H9 (cell line): ENCODE results near the gene LDLRAD4. TPM values are rescaled to one million over a fixed set of nuclear protein-coding genes. Genes with fewer than 3 reads are reported as not detected.

Experiments
- DNase-seq: peaks from one replicate; pipeline ENCODE4 v3.0.0-alpha.2; 2017
- H2AFZ ChIP-seq: one replicate; pipeline ENCODE4 v1.6.1; 2013; ENCODE audit warnings: mild to moderate bottlenecking, low read length, control low read depth, moderate library complexity
- H2AK5ac ChIP-seq: 2 replicates; pipeline ENCODE4 v1.6.1; 2013; ENCODE audit warnings: low read length, control low read depth, mixed read lengths; ENCODE audit not compliant: insufficient read length
- H2BK120ac ChIP-seq: one replicate; pipeline ENCODE4 v1.6.1; 2013; ENCODE audit warnings: low read depth, mild to moderate bottlenecking, low read length, control low read depth, inconsistent platforms; ENCODE audit not compliant: poor library complexity, severe bottlenecking
- H2BK12ac ChIP-seq: 2 replicates; pipeline ENCODE4 v1.6.1; 2013; ENCODE audit warnings: low read length, control low read depth, mixed read lengths, low read depth; ENCODE audit not compliant: insufficient read length
- H2BK15ac ChIP-seq: 2 replicates; pipeline ENCODE4 v1.6.1; 2013; ENCODE audit warnings: low read depth, low read length, control low read depth
- H2BK20ac ChIP-seq: one replicate; pipeline ENCODE4 v1.6.1; 2013; ENCODE audit warnings: low read depth, mild to moderate bottlenecking, low read length, control low read depth, inconsistent platforms; ENCODE audit not compliant: poor library complexity, severe bottlenecking
- H2BK5ac ChIP-seq: 2 replicates; pipeline ENCODE4 v1.6.1; 2013; ENCODE audit warnings: low read length, control low read depth, mixed read lengths; ENCODE audit not compliant: insufficient read length
- H3K14ac ChIP-seq: 2 replicates; pipeline ENCODE4 v1.6.1; 2013; ENCODE audit warnings: low read length, control low read depth; ENCODE audit not compliant: insufficient read depth
- H3K18ac ChIP-seq: 2 replicates; pipeline ENCODE4 v1.6.1; 2013; ENCODE audit warnings: low read depth, mild to moderate bottlenecking, mixed read lengths, low read length, control low read depth; ENCODE audit not compliant: insufficient read length
- H3K23ac ChIP-seq: 2 replicates; pipeline ENCODE4 v1.6.1; 2013; ENCODE audit warnings: low read length, control low read depth, mixed read lengths, low read depth; ENCODE audit not compliant: insufficient read length
- H3K23me2 ChIP-seq: 2 replicates; pipeline ENCODE4 v1.6.1; 2013; ENCODE audit warnings: low read depth, mild to moderate bottlenecking, mixed read lengths, low read length, control low read depth; ENCODE audit not compliant: insufficient read length, poor library complexity, severe bottlenecking
- H3K27ac ChIP-seq: 2 replicates; pipeline ENCODE4 v1.5.1; 2013; ENCODE audit warnings: low read length, control low read depth, mixed read lengths, low read depth; ENCODE audit not compliant: insufficient read length
- H3K27me3 ChIP-seq: 2 replicates; pipeline ENCODE4 v1.6.1; 2013; ENCODE audit warnings: low read length, control low read depth, inconsistent platforms; ENCODE audit not compliant: insufficient read depth
- H3K4ac ChIP-seq: 2 replicates; pipeline ENCODE4 v1.6.1; 2013; ENCODE audit warnings: low read depth, mild to moderate bottlenecking, control low read depth, inconsistent platforms, low read length, moderate library complexity
- H3K4me1 ChIP-seq: 2 replicates; pipeline ENCODE4 v1.6.1; 2013; ENCODE audit warnings: low read length, control low read depth, inconsistent platforms; ENCODE audit not compliant: insufficient read depth
- H3K4me2 ChIP-seq: 2 replicates; pipeline ENCODE4 v1.6.1; 2013; ENCODE audit warnings: low read length, control low read depth, mixed read lengths; ENCODE audit not compliant: insufficient read length, insufficient read depth
- H3K56ac ChIP-seq: 2 replicates; pipeline ENCODE4 v1.6.1; 2013; ENCODE audit warnings: low read depth, mild to moderate bottlenecking, mixed read lengths, low read length, control low read depth; ENCODE audit not compliant: insufficient read length
- H3K79me1 ChIP-seq: 2 replicates; pipeline ENCODE4 v1.6.1; 2013; ENCODE audit warnings: low read depth, mild to moderate bottlenecking, moderate library complexity, low read length, control low read depth, inconsistent platforms; ENCODE audit not compliant: insufficient read depth, poor library complexity, severe bottlenecking
- H3K79me2 ChIP-seq: 2 replicates; pipeline ENCODE4 v1.6.1; 2013; ENCODE audit warnings: low read length, control low read depth, inconsistent platforms; ENCODE audit not compliant: insufficient read depth
- H3K9ac ChIP-seq: 2 replicates; pipeline ENCODE4 v1.6.1; 2013; ENCODE audit warnings: low read length, control low read depth, mixed read lengths; ENCODE audit not compliant: insufficient read length; ENCODE audit errors: extremely low read depth
- H3K9me3 ChIP-seq: one replicate; pipeline ENCODE4 v1.6.1; 2013; ENCODE audit warnings: low read depth, low read length, inconsistent platforms; ENCODE audit not compliant: control insufficient read depth
- H3T11ph ChIP-seq: one replicate; pipeline ENCODE4 v1.6.1; 2013; ENCODE audit warnings: mild to moderate bottlenecking, low read length, control low read depth, inconsistent platforms
- H4K20me1 ChIP-seq: one replicate; pipeline ENCODE4 v1.6.1; 2013; ENCODE audit not compliant: control insufficient read depth, insufficient read length, insufficient read depth
- H4K5ac ChIP-seq: 2 replicates; pipeline ENCODE4 v1.6.1; 2013; ENCODE audit warnings: low read depth, mild to moderate bottlenecking, mixed read lengths, low read length, control low read depth; ENCODE audit not compliant: insufficient read length
- H4K8ac ChIP-seq: replicated peaks from 2 replicates; pipeline ENCODE4 v1.6.1; 2013; ENCODE audit warnings: low read length, control low read depth, mixed read lengths, low read depth; ENCODE audit not compliant: insufficient read length
- H4K91ac ChIP-seq: 2 replicates; pipeline ENCODE4 v1.6.1; 2013; ENCODE audit warnings: low read depth, mild to moderate bottlenecking, moderate library complexity, mixed read lengths, low read length, control low read depth; ENCODE audit not compliant: insufficient read length
- H3K27ac Mint-ChIP-seq, 3 experiments: 2 replicates in 2 of 3; 3 replicates in 1 of 3; pipeline ENCODE4 v1.8.0; 2020 to 2021; ENCODE audit warnings: mixed read lengths in 3 of 3, mild to moderate bottlenecking in 1 of 3, moderate library complexity in 1 of 3
- H3K27me3 Mint-ChIP-seq: 2 replicates; pipeline ENCODE4 v1.8.0; 2021; ENCODE audit warnings: low read depth, mild to moderate bottlenecking, moderate library complexity, mixed read lengths
- H3K36me3 Mint-ChIP-seq, 3 experiments: 2 replicates in 2 of 3; 3 replicates in 1 of 3; pipeline ENCODE4 v1.8.0; 2020 to 2021; ENCODE audit warnings: low read depth in 3 of 3, mixed read lengths in 3 of 3; ENCODE audit not compliant: insufficient read depth in 1 of 3
- H3K4me1 Mint-ChIP-seq, 2 experiments: 2 replicates each; pipeline ENCODE4 v1.8.0; 2020; ENCODE audit warnings: mixed read lengths in 2 of 2
- H3K4me3 Mint-ChIP-seq, 2 experiments: 2 replicates in 1 of 2; 3 replicates in 1 of 2; pipeline ENCODE4 v1.8.0; 2020 to 2021; ENCODE audit warnings: mild to moderate bottlenecking in 2 of 2, mixed read lengths in 2 of 2, moderate library complexity in 1 of 2
- H3K9me3 Mint-ChIP-seq, 2 experiments: 2 replicates in 1 of 2; 3 replicates in 1 of 2; pipeline ENCODE4 v1.8.0; 2020; ENCODE audit warnings: mild to moderate bottlenecking in 2 of 2, mixed read lengths in 2 of 2, moderate library complexity in 1 of 2
- whole genome bisulfite sequencing: extraction: QIAGEN DNeasy Blood & Tissue Kit; methylation state at CpG from one replicate; pipeline ENCODE4 v1.1.7; 2013; ENCODE audit warnings: missing lambda C conversion rate, low lambda C conversion rate, mixed read lengths; ENCODE audit not compliant: insufficient read length; ENCODE audit errors: extremely low coverage; 5-methylcytosine and 5-hydroxymethylcytosine counted together
- total RNA-seq: library from RNA; stranded (reverse); gene quantifications from 2 replicates; pipeline ENCODE4 v1.2.1, GENCODE V29; 2021
- TF ChIP-seq, protein P1 (sequence below): fragments of 200-600 bp; sonication (generic); conservative IDR thresholded peaks from 3 replicates; pipeline ENCODE4 v1.8.0; 2021; ENCODE audit warnings: antibody characterized with exemption, mild to moderate bottlenecking

Gene LDLRAD4
- total RNA-seq, 1 experiment from 2014 or later, result 3.9 TPM

DNA sequence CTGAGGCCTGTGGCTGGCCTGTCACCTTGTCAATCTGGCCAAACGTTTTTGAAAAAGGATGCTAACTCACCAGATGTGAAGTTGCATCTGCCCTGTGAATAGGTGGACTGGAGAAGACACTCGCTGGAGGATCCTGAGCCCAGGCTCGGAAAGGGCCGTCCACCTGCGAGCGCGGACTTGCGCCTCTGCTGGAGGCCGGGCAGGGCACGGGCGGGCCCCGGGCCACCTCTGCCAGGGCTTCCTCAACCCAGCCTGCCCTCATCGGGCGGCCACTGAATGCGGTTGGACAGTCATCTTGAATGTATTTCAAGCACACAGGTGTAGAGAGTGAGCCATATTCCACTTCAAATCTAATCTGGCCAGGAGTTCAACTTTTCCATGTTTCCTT is 423.9 kb downstream of the LDLRAD4 start:
- Histone ChIP-seq H3K4me2 (no peak overlapping the region), H3K23me2 (no peaks in the 10 kb centered on the region), H3K56ac (no peak overlapping the region), H2BK120ac (no peak overlapping the region), H3K79me1 (no peaks in the 10 kb centered on the region), H3K79me2 (no peaks in the 10 kb centered on the region), H4K91ac (no peak overlapping the region), H2BK5ac (no peak overlapping the region), H2BK15ac (no peak overlapping the region), H3K27ac (no peak overlapping the region), H3K18ac (no peak overlapping the region), H3T11ph (no peak overlapping the region), H3K4me1 (no peaks in the 10 kb centered on the region), H3K14ac (no peak overlapping the region), H2AFZ (no peak overlapping the region), H4K8ac (no peak overlapping the region), H3K23ac (no peak overlapping the region), H3K4ac (no peak overlapping the region), H3K27me3 (no peaks in the 10 kb centered on the region), H2AK5ac (no peak overlapping the region), H4K5ac (no peak overlapping the region), H3K9ac (no peak overlapping the region), H2BK20ac (no peak overlapping the region), H4K20me1 (no peaks in the 10 kb centered on the region), H2BK12ac (no peak overlapping the region), H3K9me3 (no peaks in the 10 kb centered on the region)
- Mint-ChIP-seq H3K27me3 (no peaks in the 10 kb centered on the region), H3K9me3 (no peaks in the 10 kb centered on the region; a peak in 1 of 5 replicates), H3K27ac (no peak overlapping the region), H3K4me1 (no peaks in the 10 kb centered on the region), H3K36me3 (no peaks in the 10 kb centered on the region), H3K4me3 (no peak overlapping the region)
- DNase-seq, result no peak
- WGBS, result no CpG with 5 or more reads among the region's 15 CpGs
- TF ChIP-seq, protein P1, sequence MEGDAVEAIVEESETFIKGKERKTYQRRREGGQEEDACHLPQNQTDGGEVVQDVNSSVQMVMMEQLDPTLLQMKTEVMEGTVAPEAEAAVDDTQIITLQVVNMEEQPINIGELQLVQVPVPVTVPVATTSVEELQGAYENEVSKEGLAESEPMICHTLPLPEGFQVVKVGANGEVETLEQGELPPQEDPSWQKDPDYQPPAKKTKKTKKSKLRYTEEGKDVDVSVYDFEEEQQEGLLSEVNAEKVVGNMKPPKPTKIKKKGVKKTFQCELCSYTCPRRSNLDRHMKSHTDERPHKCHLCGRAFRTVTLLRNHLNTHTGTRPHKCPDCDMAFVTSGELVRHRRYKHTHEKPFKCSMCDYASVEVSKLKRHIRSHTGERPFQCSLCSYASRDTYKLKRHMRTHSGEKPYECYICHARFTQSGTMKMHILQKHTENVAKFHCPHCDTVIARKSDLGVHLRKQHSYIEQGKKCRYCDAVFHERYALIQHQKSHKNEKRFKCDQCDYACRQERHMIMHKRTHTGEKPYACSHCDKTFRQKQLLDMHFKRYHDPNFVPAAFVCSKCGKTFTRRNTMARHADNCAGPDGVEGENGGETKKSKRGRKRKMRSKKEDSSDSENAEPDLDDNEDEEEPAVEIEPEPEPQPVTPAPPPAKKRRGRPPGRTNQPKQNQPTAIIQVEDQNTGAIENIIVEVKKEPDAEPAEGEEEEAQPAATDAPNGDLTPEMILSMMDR, result no peak
